ENCODE measurements around the gene PRKCZ. TPM values are rescaled to one million over a fixed set of nuclear protein-coding genes. Genes with fewer than 3 reads are reported as not detected.

The PRKCZ gene
- total RNA-seq, 2 experiments from 2014 or later = 17.8 to 19.0 TPM

DNA sequence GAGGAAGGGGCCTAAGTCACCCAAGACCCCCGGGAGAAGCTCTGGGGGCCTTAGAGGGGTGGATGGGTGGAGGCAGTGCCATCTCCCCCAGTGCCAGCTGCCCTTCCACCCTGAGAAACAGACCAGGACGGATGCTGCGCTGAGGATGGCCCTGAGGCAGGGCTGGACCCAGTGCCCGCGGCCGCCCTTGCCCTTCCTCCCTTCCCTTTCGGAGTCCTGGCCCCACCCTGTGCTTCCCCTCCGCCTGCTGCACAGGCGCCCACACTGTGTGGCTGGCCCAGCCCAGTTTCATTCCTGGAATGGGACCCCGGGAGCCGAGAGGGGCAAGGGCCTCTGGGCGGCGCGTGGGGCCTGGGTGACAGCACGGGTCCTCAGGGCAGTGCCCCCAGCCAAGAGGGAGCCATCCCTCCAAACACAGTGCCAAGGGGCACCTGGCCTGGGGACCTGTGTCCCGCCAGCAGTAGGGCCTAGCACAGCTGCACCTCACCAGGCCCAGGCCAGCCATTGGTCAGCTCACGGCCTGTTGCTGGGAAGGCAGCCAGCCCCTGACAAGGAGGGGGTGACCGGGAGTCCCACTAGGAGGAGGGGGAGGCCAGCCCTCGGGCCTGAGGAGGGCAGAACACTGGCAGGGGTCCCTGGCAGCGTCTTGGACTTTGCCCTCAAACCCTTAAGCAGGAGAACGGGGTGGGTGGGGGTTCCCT lies 164.5 kb downstream of the PRKCZ start:
- no peaks in the 10 kb centered on the region for H3K27me3 Mint-ChIP-seq
- Histone ChIP-seq H3K27me3 (ENCODE audit: control insufficient read depth in 1 of 2, insufficient read depth in 2 of 2, low read length in 2 of 2) (no peaks in the 10 kb centered on the region), H3K36me3 (ENCODE audit: insufficient read depth, low read length) (no peaks in the 10 kb centered on the region), H3K4me3 (ENCODE audit: low read length) (no peak overlapping the region), H3K27ac (ENCODE audit: low read depth in 1 of 2, low read length in 2 of 2) (no peak overlapping the region), H3K4me1 (ENCODE audit: insufficient read depth, low read length) (peaks cover 22% of the 10 kb centered on the region), H3K9me3 (ENCODE audit: control insufficient read depth in 1 of 2, insufficient read depth in 1 of 2, low read length in 2 of 2) (no peaks in the 10 kb centered on the region)
- H3K4me1 Mint-ChIP-seq (ENCODE audit: low read depth) = no peaks in the 10 kb centered on the region
- H3K9me3 Mint-ChIP-seq = no peaks in the 10 kb centered on the region
- ChIA-PET POLR2A (no interaction called here), CTCF (no interaction called here)
- H3K27ac Mint-ChIP-seq = no peak overlapping the region
- intact Hi-C loops (cut with DNase I, micrococcal nuclease) = no loop called here
- TF ChIP-seq, protein P1, sequence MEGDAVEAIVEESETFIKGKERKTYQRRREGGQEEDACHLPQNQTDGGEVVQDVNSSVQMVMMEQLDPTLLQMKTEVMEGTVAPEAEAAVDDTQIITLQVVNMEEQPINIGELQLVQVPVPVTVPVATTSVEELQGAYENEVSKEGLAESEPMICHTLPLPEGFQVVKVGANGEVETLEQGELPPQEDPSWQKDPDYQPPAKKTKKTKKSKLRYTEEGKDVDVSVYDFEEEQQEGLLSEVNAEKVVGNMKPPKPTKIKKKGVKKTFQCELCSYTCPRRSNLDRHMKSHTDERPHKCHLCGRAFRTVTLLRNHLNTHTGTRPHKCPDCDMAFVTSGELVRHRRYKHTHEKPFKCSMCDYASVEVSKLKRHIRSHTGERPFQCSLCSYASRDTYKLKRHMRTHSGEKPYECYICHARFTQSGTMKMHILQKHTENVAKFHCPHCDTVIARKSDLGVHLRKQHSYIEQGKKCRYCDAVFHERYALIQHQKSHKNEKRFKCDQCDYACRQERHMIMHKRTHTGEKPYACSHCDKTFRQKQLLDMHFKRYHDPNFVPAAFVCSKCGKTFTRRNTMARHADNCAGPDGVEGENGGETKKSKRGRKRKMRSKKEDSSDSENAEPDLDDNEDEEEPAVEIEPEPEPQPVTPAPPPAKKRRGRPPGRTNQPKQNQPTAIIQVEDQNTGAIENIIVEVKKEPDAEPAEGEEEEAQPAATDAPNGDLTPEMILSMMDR (IDR thresholded peaks at IDR 0.05) = no peak
- no peak overlapping the region for H3K4me3 Mint-ChIP-seq
- DNase-seq = no peak
- no peak for ATAC-seq (ENCODE audit: poor library complexity)
- no peaks in the 10 kb centered on the region for H3K36me3 Mint-ChIP-seq (ENCODE audit: low read depth)

DNA sequence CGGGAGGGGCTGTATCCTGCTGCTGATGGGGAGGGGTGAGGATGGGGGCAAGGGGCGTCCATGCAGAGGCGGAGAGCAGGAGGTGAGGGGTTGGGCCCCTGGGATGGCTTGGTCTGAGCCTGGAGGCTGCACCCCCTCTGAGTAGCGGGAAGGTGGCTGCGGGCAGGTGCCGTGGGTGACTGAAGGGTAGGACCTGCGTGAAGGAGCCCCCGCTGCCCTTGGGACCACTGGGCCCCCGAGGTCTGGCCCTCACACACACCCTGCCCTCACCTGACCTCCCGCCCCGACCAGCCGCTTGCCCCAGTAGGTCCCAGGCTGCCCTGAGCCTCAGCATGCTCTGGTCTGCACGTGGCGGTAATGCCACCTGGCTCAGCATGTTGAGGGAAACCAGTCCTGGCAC lies 165.1 kb downstream of the PRKCZ start:
- ChIA-PET CTCF (no interaction called here), POLR2A (no interaction called here)
- H3K9me3 ChIP-seq (ENCODE audit: control insufficient read depth in 1 of 2, insufficient read depth in 1 of 2, low read length in 2 of 2) = no peaks in the 10 kb centered on the region
- Mint-ChIP-seq H3K4me3 (no peak overlapping the region), H3K27ac (no peak overlapping the region), H3K9me3 (no peaks in the 10 kb centered on the region), H3K36me3 (ENCODE audit: low read depth) (no peaks in the 10 kb centered on the region), H3K27me3 (no peaks in the 10 kb centered on the region), H3K4me1 (ENCODE audit: low read depth) (no peaks in the 10 kb centered on the region)
- H3K27me3 ChIP-seq (ENCODE audit: control insufficient read depth in 1 of 2, insufficient read depth in 2 of 2, low read length in 2 of 2) = no peaks in the 10 kb centered on the region
- H3K4me1 ChIP-seq (ENCODE audit: insufficient read depth, low read length) = peaks cover 22% of the 10 kb centered on the region
- no peaks in the 10 kb centered on the region for H3K36me3 ChIP-seq (ENCODE audit: insufficient read depth, low read length)
- DNase-seq (no peak), ATAC-seq (ENCODE audit: poor library complexity) (no peak)
- intact Hi-C loops (cut with DNase I, micrococcal nuclease) = no loop called here
- H3K27ac ChIP-seq (ENCODE audit: low read depth in 1 of 2, low read length in 2 of 2) = no peak overlapping the region
- H3K4me3 ChIP-seq (ENCODE audit: low read length) = no peak overlapping the region
- TF ChIP-seq, protein P1 (IDR thresholded peaks at IDR 0.05) = no peak

DNA sequence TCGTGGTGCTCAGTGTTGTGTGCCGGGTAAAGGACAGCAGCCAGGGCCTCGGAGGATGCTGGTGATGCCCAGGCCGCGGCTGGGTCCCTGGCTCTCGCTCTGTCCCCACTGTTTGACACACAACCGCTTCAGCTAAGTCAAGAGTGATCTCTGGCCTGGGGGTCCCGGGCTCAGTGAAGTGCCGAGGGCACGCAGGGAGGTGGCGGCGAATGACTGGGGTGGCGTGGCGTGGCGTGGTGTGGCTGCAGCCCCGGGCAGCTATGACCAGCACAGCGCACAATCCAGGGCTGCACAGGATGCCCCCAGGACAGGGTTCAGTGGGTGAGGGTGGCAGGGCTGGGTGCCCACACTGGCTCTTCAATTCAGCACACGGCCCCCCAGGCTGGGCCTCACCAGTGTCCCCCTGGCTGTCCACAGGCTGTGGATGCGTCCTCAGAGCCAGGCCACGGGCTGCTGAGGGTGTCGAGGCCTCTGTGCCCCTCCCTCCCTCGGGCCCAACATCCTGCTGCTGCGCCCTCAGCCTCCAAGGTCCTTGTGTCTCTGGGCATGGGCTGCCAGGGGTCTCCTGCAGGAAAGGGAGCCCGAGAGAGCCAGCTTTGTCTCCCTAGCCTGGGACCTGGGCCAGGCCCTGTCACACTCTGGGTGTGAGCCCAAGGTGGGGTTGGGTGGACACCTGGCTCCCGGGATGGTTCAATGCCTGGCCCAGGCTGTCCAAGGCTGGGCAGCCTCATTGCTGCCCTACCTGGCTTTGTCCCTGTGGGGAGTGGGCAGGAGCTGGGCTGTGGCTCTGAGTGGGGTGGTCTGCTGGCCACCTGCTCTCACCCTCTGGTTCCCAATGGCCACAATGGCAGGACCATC lies 165.9 kb downstream of the PRKCZ start:
- no peaks in the 10 kb centered on the region for H3K9me3 Mint-ChIP-seq
- H3K36me3 Mint-ChIP-seq (ENCODE audit: low read depth) = no peaks in the 10 kb centered on the region
- DNase-seq (no peak), ATAC-seq (ENCODE audit: poor library complexity) (no peak)
- TF ChIP-seq, protein P1 (IDR thresholded peaks at IDR 0.05) = no peak
- POLR2A ChIA-PET = no interaction called here
- intact Hi-C loops (cut with DNase I, micrococcal nuclease) = no loop called here
- no peaks in the 10 kb centered on the region for H3K9me3 ChIP-seq (ENCODE audit: control insufficient read depth in 1 of 2, insufficient read depth in 1 of 2, low read length in 2 of 2)
- H3K27ac ChIP-seq (ENCODE audit: low read depth in 1 of 2, low read length in 2 of 2) = no peak overlapping the region
- H3K4me1 ChIP-seq (ENCODE audit: insufficient read depth, low read length) = peaks cover 22% of the 10 kb centered on the region
- no peak overlapping the region for H3K4me3 ChIP-seq (ENCODE audit: low read length)
- H3K27me3 ChIP-seq (ENCODE audit: control insufficient read depth in 1 of 2, insufficient read depth in 2 of 2, low read length in 2 of 2) = no peaks in the 10 kb centered on the region
- CTCF ChIA-PET = no interaction called here
- H3K36me3 ChIP-seq (ENCODE audit: insufficient read depth, low read length) = no peaks in the 10 kb centered on the region
- H3K27me3 Mint-ChIP-seq = no peaks in the 10 kb centered on the region
- H3K4me3 Mint-ChIP-seq = no peak overlapping the region
- H3K4me1 Mint-ChIP-seq (ENCODE audit: low read depth) = no peaks in the 10 kb centered on the region
- H3K27ac Mint-ChIP-seq = no peak overlapping the region
